MG63 (cell line): ENCODE data around the gene CYSTM1. TPM values are rescaled to one million over a fixed set of nuclear protein-coding genes. Genes with fewer than 3 reads are reported as not detected.
"Not testable (repeated sequence)": the region's sequence is repeated elsewhere in the genome, so short reads cannot be mapped to it uniquely, and the experiment has no call there.

Source experiments
- DNase-seq: peaks from one replicate; pipeline ENCODE4 v3.0.0-alpha.2; 2020
- H3K27me3 ChIP-seq: fragments of 250-450 bp; sonication (Bioruptor Pico); 2 replicates; pipeline ENCODE4 v1.5.1; 2020; ENCODE audit warnings: mild to moderate bottlenecking, moderate library complexity
- H3K36me3 ChIP-seq: fragments of 250-450 bp; sonication (Bioruptor Pico); 2 replicates; pipeline ENCODE4 v1.5.1; 2020; ENCODE audit warnings: mild to moderate bottlenecking, moderate library complexity
- H3K4me3 ChIP-seq: fragments of 250-450 bp; sonication (Bioruptor Pico); 2 replicates; pipeline ENCODE4 v1.5.1; 2020; ENCODE audit warnings: mild to moderate bottlenecking, moderate library complexity
- H3K9me3 ChIP-seq: fragments of 250-450 bp; sonication (Bioruptor Pico); 2 replicates; pipeline ENCODE4 v1.5.1; 2020; ENCODE audit warnings: mild to moderate bottlenecking, moderate library complexity
- total RNA-seq: library from RNA; depleted of rRNA; stranded (reverse); fragments of >200 nt; shearing (Covaris generic); gene quantifications from 2 replicates; pipeline ENCODE4 v1.2.3, GENCODE V29; 2014; ENCODE audit warnings: low replicate concordance

The CYSTM1 gene
- total RNA-seq, 1 experiment from 2014 or later: 29.4 TPM

DNA sequence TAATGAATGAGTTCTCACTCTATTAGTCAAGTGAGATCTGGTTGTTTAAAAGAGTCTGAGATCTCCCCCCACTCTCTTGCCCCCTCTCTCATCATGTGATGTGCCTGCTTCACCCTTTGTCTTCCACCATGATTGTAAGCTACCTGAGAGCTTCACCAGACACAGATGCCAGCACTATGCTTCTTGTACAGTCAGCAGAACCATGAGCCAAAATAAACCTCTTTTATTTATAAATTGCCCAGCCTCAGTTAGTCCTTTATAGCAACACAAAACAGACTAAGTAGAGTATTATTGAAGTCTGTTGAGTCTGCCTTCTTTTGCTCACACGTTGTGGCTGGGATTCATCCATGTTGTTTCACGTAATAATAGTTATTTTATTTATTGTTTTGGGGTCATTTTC lies 14.3 kb downstream of the CYSTM1 start:
- no peaks in the 10 kb centered on the region; the same call in 1 of the 2 replicates for H3K9me3 ChIP-seq
- DNase-seq: no peak
- H3K36me3 ChIP-seq: no peaks in the 10 kb centered on the region; the same call in 1 of the 2 replicates
- H3K27me3 ChIP-seq: no peaks in the 10 kb centered on the region
- H3K4me3 ChIP-seq: no peak overlapping the region

DNA sequence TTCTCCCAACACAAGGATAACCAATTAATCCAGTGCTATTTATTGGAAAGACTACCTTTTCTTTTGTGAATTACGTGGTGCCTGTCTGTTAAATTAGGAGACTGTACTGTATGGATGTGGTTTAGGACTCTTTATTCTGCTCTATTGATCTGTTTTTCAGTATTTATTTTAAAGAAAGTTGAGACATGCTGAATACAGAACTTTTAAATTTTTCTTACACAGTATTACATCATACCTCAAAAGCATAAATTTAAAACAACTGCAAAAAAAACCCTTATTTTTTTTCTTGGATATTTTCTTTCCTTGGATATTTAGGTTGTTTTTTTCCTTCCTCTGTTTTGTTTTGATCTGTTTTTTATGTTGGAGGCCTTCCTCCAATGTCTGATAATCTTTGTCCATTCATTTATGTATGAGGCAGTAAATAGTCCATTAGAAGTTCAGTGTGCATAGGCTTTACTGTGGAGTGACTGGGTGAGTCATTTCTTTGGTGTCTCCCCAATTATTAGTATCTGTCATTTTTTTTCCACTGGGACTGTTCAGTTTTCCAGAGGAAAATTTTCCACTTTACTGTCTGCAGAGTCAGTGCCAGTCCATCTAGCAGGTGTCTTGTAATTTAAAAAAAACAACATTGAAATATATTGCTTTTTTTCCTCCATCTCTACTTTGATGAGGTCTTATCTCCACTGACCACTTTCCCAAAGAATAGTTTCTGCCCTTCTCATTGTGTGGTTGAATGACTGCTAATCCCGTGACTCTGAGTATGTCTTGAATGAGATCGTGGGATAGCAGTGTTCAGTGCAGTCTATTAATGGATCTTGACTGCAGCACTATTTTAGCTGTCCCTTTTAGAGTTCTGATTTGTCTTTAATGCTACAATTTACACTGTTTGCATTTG lies 15.2 kb downstream of the CYSTM1 start:
- no peaks in the 10 kb centered on the region for H3K27me3 ChIP-seq
- no peak for DNase-seq
- H3K9me3 ChIP-seq: no peaks in the 10 kb centered on the region; the same call in 1 of the 2 replicates
- no peaks in the 10 kb centered on the region for H3K36me3 ChIP-seq
- H3K4me3 ChIP-seq: no peak overlapping the region

DNA sequence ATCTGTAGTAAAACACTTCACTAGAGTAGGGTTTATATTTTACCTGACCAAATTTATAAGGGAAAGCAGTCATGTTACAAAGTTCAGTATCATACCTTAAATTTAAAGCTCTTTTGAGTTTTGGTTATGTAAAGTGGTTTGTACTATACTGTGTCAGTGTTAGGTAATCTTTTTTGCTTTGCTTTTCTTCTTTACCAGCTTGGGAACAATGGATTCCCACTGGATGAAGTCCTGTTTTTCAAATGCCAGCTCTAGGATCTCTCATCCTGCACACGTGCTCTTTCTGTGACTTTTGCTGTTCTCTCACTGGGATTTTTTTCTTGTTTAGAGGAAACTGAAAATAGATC lies 15.9 kb downstream of the CYSTM1 start:
- DNase-seq: no peak
- H3K27me3 ChIP-seq: no peaks in the 10 kb centered on the region
- H3K4me3 ChIP-seq: no peak overlapping the region
- no peaks in the 10 kb centered on the region; the same call in 1 of the 2 replicates for H3K9me3 ChIP-seq
- H3K36me3 ChIP-seq: no peaks in the 10 kb centered on the region

- no peak for DNase-seq
- Histone ChIP-seq H3K4me3 (no peak overlapping the region), H3K27me3 (no peaks in the 10 kb centered on the region), H3K9me3 (no peaks in the 10 kb centered on the region; the same call in 1 of the 2 replicates), H3K36me3 (no peaks in the 10 kb centered on the region)
These were observed 17.9 kb downstream of the CYSTM1 start for GRCh38 chr5:140192715-140193430.

- H3K36me3 ChIP-seq: no peaks in the 10 kb centered on the region
- no peak overlapping the region for H3K4me3 ChIP-seq
- H3K9me3 ChIP-seq: no peaks in the 10 kb centered on the region
- no peak for DNase-seq
- no peaks in the 10 kb centered on the region for H3K27me3 ChIP-seq
These were observed 19.7 kb downstream of the CYSTM1 start for GRCh38 chr5:140194662-140195061.

DNA sequence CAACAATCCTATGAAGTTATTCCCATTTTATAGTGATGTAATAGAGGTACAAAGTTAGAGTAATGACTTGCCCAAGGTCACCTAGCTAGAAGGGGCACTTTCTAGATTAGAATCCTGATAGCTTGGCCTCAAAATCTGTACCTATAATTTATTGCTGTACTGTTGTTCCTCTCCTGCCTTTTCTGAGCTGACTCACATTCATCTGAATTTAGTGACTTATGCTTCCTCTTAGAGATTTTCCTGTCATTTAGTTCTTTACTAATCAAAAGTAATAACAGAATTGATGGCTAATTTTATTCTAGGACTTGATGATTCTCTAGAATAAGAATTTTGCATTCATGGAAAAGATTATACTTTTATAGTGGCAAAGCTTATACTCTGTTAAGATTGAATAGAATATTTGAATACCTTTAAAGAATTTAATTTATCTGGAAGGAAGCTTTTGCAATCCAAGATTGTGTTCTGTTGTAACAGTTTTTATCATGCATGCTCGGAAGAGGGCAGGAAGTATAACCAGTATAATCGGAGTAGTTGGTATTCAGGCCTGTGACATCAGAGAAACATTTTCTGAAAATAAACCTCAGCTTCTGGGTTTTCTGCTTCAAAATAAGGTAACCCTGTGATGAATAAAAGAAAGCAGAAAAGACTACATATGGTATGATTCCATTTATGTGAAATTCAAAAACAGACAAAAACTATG lies 21.3 kb downstream of the CYSTM1 start:
- no peaks in the 10 kb centered on the region for H3K27me3 ChIP-seq
- no peaks in the 10 kb centered on the region for H3K9me3 ChIP-seq
- DNase-seq: no peak
- no peaks in the 10 kb centered on the region for H3K36me3 ChIP-seq
- H3K4me3 ChIP-seq: no peak overlapping the region

- Histone ChIP-seq H3K27me3 (no peaks in the 10 kb centered on the region), H3K4me3 (no peak overlapping the region), H3K36me3 (no peaks in the 10 kb centered on the region), H3K9me3 (no peaks in the 10 kb centered on the region)
- no peak for DNase-seq
These were observed 22.0 kb downstream of the CYSTM1 start for GRCh38 chr5:140197023-140197422.

- H3K9me3 ChIP-seq: not testable (repeated sequence)
These were observed 23.9 kb downstream of the CYSTM1 start for GRCh38 chr5:140198915-140199314.

GRCh38 chr5:140202078-140202477 lies 27.1 kb downstream of the CYSTM1 start:
- Histone ChIP-seq H3K27me3 (no peaks in the 10 kb centered on the region), H3K36me3 (no peaks in the 10 kb centered on the region), H3K9me3 (no peaks in the 10 kb centered on the region), H3K4me3 (no peak overlapping the region)
- peak; percentile 45 for DNase-seq

More at GRCh38 chr5:140198915-140199314, 23.9 kb downstream of the CYSTM1 start:
- H3K27me3 ChIP-seq, H3K36me3 ChIP-seq, DNase-seq, H3K4me3 ChIP-seq: not testable (repeated sequence)

DNA sequence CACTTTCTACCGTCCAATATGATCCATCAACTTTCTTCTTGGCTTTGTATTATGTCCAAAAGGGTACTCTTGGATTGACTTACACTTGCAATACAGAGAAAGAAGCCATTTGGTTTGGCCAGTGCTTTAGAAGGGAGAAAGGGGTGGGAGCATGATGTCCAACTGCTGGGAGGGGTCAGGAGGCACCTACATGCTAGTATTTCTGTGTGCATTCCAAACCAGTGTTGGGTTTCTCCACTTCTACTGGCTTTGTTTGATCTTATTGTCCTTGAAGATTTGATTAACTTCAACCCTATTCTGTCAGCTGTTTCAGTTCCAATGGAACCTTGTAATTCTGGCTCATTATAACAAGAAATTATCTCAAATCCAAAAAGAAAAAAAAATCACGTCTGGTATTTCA lies 27.6 kb downstream of the CYSTM1 start:
- no peak for DNase-seq
- Histone ChIP-seq H3K27me3 (no peaks in the 10 kb centered on the region), H3K4me3 (no peak overlapping the region), H3K36me3 (no peaks in the 10 kb centered on the region), H3K9me3 (no peaks in the 10 kb centered on the region)

- Histone ChIP-seq H3K4me3 (no peak overlapping the region), H3K36me3 (no peaks in the 10 kb centered on the region), H3K9me3 (no peaks in the 10 kb centered on the region), H3K27me3 (no peaks in the 10 kb centered on the region)
- DNase-seq: no peak
These were observed 30.2 kb downstream of the CYSTM1 start for GRCh38 chr5:140205216-140205615.

DNA sequence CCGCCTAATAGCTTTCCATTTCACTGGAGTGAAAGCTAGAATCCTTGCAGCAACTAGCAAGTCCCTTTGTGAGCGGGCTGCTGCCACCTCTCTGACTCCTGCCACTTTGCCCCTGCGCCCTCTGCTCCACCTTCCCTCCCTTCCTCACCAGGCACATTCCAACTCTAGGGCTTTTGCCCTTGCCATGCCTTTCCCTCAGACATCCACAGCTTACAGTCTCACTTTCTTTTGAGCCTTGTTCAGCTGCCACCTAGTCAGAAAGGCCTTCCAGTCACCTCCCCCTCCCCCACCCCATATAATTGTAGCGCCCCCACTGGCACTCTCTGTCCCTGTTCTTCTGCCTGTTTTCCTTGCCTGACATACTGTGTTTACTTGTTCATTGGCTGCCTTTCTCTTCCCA lies 31.0 kb downstream of the CYSTM1 start:
- Histone ChIP-seq H3K36me3 (no peaks in the 10 kb centered on the region), H3K27me3 (no peaks in the 10 kb centered on the region), H3K4me3 (no peak overlapping the region), H3K9me3 (no peaks in the 10 kb centered on the region)
- DNase-seq: no peak

- no peaks in the 10 kb centered on the region for H3K9me3 ChIP-seq
- no peaks in the 10 kb centered on the region for H3K36me3 ChIP-seq
- no peak for DNase-seq
- no peaks in the 10 kb centered on the region for H3K27me3 ChIP-seq
- H3K4me3 ChIP-seq: no peak overlapping the region
These were observed 32.4 kb downstream of the CYSTM1 start for GRCh38 chr5:140207250-140207964.

DNA sequence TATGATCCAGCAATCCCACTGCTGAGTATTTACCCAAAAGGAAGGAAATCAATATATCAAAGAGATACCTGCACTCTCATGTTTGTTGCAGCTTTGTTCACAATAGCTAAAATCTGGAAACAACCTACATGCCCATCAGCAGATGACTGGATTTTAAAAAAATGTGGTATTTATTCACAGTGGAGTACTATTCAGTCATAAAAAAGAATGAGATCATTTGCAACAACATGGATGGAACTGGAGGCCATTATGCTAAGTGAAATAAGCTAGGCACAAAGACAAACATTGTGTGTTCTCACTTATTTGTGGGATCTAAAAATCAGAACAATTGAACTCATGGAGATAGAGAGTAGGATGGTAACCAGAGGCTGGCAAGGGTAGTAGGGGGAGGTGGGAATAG lies 33.1 kb downstream of the CYSTM1 start:
- no peak overlapping the region for H3K4me3 ChIP-seq
- DNase-seq: no peak
- no peaks in the 10 kb centered on the region for H3K9me3 ChIP-seq
- no peaks in the 10 kb centered on the region for H3K27me3 ChIP-seq
- no peaks in the 10 kb centered on the region for H3K36me3 ChIP-seq

GRCh38 chr5:140213370-140213983 lies 38.5 kb downstream of the CYSTM1 start:
- Histone ChIP-seq H3K27me3 (no peaks in the 10 kb centered on the region), H3K36me3 (no peaks in the 10 kb centered on the region), H3K9me3 (no peaks in the 10 kb centered on the region), H3K4me3 (no peak overlapping the region)
- no peak for DNase-seq

GRCh38 chr5:140214831-140215230 lies 39.8 kb downstream of the CYSTM1 start:
- Histone ChIP-seq H3K27me3 (no peaks in the 10 kb centered on the region), H3K36me3 (no peaks in the 10 kb centered on the region), H3K9me3 (no peaks in the 10 kb centered on the region), H3K4me3 (no peak overlapping the region)
- peak; percentile 81 for DNase-seq
